ENCODE results near the gene GGTLC2. TPM values are rescaled to one million over a fixed set of nuclear protein-coding genes. Genes with fewer than 3 reads are reported as not detected.

The GGTLC2 gene
- total RNA-seq, 1 experiment from 2014 or later = not detected

- Histone ChIP-seq H4K20me1 (ENCODE audit: insufficient read depth, low read depth, low read length) (peaks cover 4% of the 10 kb centered on the region; the same call in 1 of the 2 replicates), H3K4me1 (ENCODE audit: low read length) (peaks cover 26% of the 10 kb centered on the region), H3K27me3 (ENCODE audit: low read length) (no peaks in the 10 kb centered on the region), H3K36me3 (ENCODE audit: insufficient read depth, low read length) (no peaks in the 10 kb centered on the region), H3K4me3 (ENCODE audit: low read length) (no peak overlapping the region), H3K79me2 (ENCODE audit: low read length) (no peaks in the 10 kb centered on the region), H3K9me3 (ENCODE audit: low read length) (no peaks in the 10 kb centered on the region), H3K9ac (ENCODE audit: low read length) (no peak overlapping the region), H2AFZ (ENCODE audit: low read length) (no peak overlapping the region), H3K4me2 (ENCODE audit: low read depth, low read length, poor library complexity, severe bottlenecking) (no peak overlapping the region), H3K9me2 (replicated peaks; ENCODE audit: insufficient read depth, low read length) (no peaks in the 10 kb centered on the region), H3K27ac (ENCODE audit: low read length) (no peak overlapping the region)
- DNase-seq = no peak
Measured at GRCh38 chr22:22680396-22680795, 36.0 kb downstream of the GGTLC2 start.

DNA sequence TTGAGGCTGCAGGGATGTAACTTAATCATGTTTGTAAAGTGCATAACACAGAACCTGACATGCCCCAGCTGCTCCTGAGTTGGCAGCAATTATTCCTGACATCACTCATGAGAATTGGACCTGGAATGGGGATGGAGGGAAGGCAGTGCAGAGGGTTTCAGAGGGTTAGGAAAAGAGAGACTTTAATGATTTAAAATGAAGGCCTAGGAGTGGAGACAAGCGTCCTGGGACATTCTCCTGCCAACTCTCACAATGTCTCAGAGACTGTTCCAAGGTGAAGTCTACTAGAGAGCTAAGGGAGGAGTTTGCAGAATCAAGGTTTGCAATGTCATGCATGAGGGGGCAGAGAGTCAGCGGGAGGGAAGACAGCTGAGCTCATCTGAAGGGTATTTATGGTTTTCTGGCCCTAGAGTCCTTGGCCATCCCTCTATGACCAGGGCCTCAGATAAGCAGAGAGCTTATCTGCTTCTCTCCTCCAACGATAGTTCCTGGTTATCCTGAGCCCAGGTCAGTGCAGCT lies 36.9 kb downstream of the GGTLC2 start:
- DNase-seq = no peak
- no peaks in the 10 kb centered on the region for H3K9me2 ChIP-seq (replicated peaks; ENCODE audit: insufficient read depth, low read length)

DNA sequence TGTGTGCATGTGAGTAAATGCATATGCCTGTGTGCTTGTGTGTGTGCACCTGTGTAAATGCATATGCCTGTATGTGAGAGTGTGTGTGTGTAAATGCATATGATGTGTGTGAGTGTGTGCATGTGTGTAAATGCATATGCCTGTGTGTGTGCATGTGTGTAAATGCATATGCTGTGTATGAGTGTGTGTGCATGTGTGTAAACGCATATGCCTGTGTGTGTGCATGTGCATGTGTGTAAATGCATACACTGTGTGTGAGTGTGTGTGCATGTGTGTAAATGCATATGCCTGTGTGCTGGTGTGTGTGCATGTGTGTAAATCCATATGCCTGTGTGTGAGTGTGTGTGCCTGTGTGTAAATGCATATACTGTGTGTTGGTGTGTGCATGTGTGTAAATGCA lies 37.8 kb downstream of the GGTLC2 start:
- no peak for DNase-seq
- H4K20me1 ChIP-seq (ENCODE audit: insufficient read depth, low read depth, low read length) = peaks cover 10% of the 10 kb centered on the region; the same call in 1 of the 2 replicates
- no peak overlapping the region for H3K4me3 ChIP-seq (ENCODE audit: low read length)
- H3K27ac ChIP-seq (ENCODE audit: low read length) = no peak overlapping the region
- no peak overlapping the region for H3K4me2 ChIP-seq (ENCODE audit: low read depth, low read length, poor library complexity, severe bottlenecking)
- H3K79me2 ChIP-seq (ENCODE audit: low read length) = no peaks in the 10 kb centered on the region
- no peaks in the 10 kb centered on the region for H3K9me2 ChIP-seq (replicated peaks; ENCODE audit: insufficient read depth, low read length)
- no peaks in the 10 kb centered on the region for H3K36me3 ChIP-seq (ENCODE audit: insufficient read depth, low read length)
- no peak overlapping the region for H3K9ac ChIP-seq (ENCODE audit: low read length)
- no peaks in the 10 kb centered on the region for H3K27me3 ChIP-seq (ENCODE audit: low read length)
- no peaks in the 10 kb centered on the region for H3K9me3 ChIP-seq (ENCODE audit: low read length)
- H3K4me1 ChIP-seq (ENCODE audit: low read length) = peaks cover 44% of the 10 kb centered on the region
- H2AFZ ChIP-seq (ENCODE audit: low read length) = no peak overlapping the region

More for the DNA sequence above, 36.9 kb downstream of the GGTLC2 start:
- no peaks in the 10 kb centered on the region for H3K36me3 ChIP-seq (ENCODE audit: insufficient read depth, low read length)
- no peak overlapping the region for H3K27ac ChIP-seq (ENCODE audit: low read length)
- no peaks in the 10 kb centered on the region for H3K9me3 ChIP-seq (ENCODE audit: low read length)
- H2AFZ ChIP-seq (ENCODE audit: low read length) = no peak overlapping the region
- peaks cover 35% of the 10 kb centered on the region for H3K4me1 ChIP-seq (ENCODE audit: low read length)
- H3K4me2 ChIP-seq (ENCODE audit: low read depth, low read length, poor library complexity, severe bottlenecking) = peak overlapping the region; percentile 29
- peaks cover 4% of the 10 kb centered on the region; the same call in 1 of the 2 replicates for H4K20me1 ChIP-seq (ENCODE audit: insufficient read depth, low read depth, low read length)
- no peak overlapping the region for H3K4me3 ChIP-seq (ENCODE audit: low read length)
- no peaks in the 10 kb centered on the region for H3K79me2 ChIP-seq (ENCODE audit: low read length)
- no peaks in the 10 kb centered on the region for H3K27me3 ChIP-seq (ENCODE audit: low read length)
- H3K9ac ChIP-seq (ENCODE audit: low read length) = no peak overlapping the region; the same call in 1 of the 2 replicates

DNA sequence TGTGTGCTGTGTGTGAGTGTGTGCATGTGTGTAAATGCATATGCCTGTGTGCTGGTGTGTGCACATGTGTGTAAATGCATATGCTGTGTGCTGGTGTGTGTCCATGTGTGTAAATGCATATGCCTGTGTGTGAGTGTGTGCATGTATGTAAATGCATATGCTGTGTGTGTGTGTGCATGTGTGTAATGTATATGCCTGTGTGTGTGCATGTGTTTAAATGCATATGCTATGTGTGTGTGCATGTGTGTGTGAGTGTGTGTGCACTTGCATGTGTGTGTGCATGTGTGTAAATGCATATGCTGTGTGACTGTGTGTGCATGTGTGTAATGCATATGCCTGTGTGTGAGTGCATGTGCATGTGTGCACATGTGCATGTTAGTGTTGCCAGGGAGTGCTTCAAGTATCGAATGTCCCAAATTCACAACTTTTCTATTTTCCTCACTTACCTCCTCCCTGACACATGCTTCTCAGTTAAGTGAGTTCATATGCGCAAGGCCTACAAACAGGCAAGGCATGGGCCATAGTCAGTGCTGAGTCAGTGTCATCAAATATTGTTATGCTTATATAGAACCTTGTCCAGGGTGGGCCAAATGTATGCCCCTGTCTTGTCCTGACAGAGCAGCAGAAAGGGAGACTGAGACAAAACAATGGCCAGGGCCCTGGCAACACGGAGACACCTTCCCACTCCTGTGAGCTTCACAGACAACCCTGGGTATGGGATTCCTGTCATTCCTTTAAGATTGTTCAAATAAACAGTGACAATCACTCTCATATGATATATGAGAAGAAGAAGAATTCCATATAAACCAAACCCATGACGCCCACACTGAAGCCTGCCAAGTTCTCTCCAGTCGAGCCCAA lies 38.6 kb downstream of the GGTLC2 start:
- no peaks in the 10 kb centered on the region for H3K9me2 ChIP-seq (replicated peaks; ENCODE audit: insufficient read depth, low read length)
- no peaks in the 10 kb centered on the region for H3K27me3 ChIP-seq (ENCODE audit: low read length)
- no peaks in the 10 kb centered on the region for H3K79me2 ChIP-seq (ENCODE audit: low read length)
- peaks cover 11% of the 10 kb centered on the region; the same call in 1 of the 2 replicates for H4K20me1 ChIP-seq (ENCODE audit: insufficient read depth, low read depth, low read length)
- no peak for DNase-seq
- H3K4me1 ChIP-seq (ENCODE audit: low read length) = peaks cover 49% of the 10 kb centered on the region
- H3K9me3 ChIP-seq (ENCODE audit: low read length) = no peaks in the 10 kb centered on the region
- H3K27ac ChIP-seq (ENCODE audit: low read length) = no peak overlapping the region
- H3K4me3 ChIP-seq (ENCODE audit: low read length) = no peak overlapping the region
- H2AFZ ChIP-seq (ENCODE audit: low read length) = no peak overlapping the region
- H3K4me2 ChIP-seq (ENCODE audit: low read depth, low read length, poor library complexity, severe bottlenecking) = no peak overlapping the region
- no peaks in the 10 kb centered on the region for H3K36me3 ChIP-seq (ENCODE audit: insufficient read depth, low read length)
- H3K9ac ChIP-seq (ENCODE audit: low read length) = no peak overlapping the region

GRCh38 chr22:22683668-22684361 lies 39.4 kb downstream of the GGTLC2 start:
- DNase-seq = no peak
- no peak overlapping the region for H3K4me3 ChIP-seq (ENCODE audit: low read length)
- no peaks in the 10 kb centered on the region for H3K9me2 ChIP-seq (replicated peaks; ENCODE audit: insufficient read depth, low read length)
- H3K4me1 ChIP-seq (ENCODE audit: low read length) = peaks cover 46% of the 10 kb centered on the region
- no peak overlapping the region for H2AFZ ChIP-seq (ENCODE audit: low read length)
- H3K79me2 ChIP-seq (ENCODE audit: low read length) = no peaks in the 10 kb centered on the region
- no peaks in the 10 kb centered on the region for H3K9me3 ChIP-seq (ENCODE audit: low read length)
- no peak overlapping the region for H3K9ac ChIP-seq (ENCODE audit: low read length)
- H3K36me3 ChIP-seq (ENCODE audit: insufficient read depth, low read length) = no peaks in the 10 kb centered on the region
- H3K27ac ChIP-seq (ENCODE audit: low read length) = no peak overlapping the region
- H3K4me2 ChIP-seq (ENCODE audit: low read depth, low read length, poor library complexity, severe bottlenecking) = no peak overlapping the region
- no peaks in the 10 kb centered on the region for H3K27me3 ChIP-seq (ENCODE audit: low read length)
- H4K20me1 ChIP-seq (ENCODE audit: insufficient read depth, low read depth, low read length) = peaks cover 11% of the 10 kb centered on the region; the same call in 1 of the 2 replicates

GRCh38 chr22:22684580-22685561 lies 40.5 kb downstream of the GGTLC2 start:
- peak; percentile 91 for DNase-seq
- Histone ChIP-seq H3K9me2 (replicated peaks; ENCODE audit: insufficient read depth, low read length) (no peaks in the 10 kb centered on the region), H3K4me3 (ENCODE audit: low read length) (no peak overlapping the region), H3K27ac (ENCODE audit: low read length) (no peak overlapping the region), H3K79me2 (ENCODE audit: low read length) (no peaks in the 10 kb centered on the region), H3K4me2 (ENCODE audit: low read depth, low read length, poor library complexity, severe bottlenecking) (peak overlapping the region; percentile 72), H3K9ac (ENCODE audit: low read length) (no peak overlapping the region; the same call in 1 of the 2 replicates), H3K4me1 (ENCODE audit: low read length) (peaks cover 40% of the 10 kb centered on the region), H2AFZ (ENCODE audit: low read length) (no peak overlapping the region), H4K20me1 (ENCODE audit: insufficient read depth, low read depth, low read length) (peaks cover 11% of the 10 kb centered on the region; the same call in 1 of the 2 replicates), H3K27me3 (ENCODE audit: low read length) (no peaks in the 10 kb centered on the region), H3K9me3 (ENCODE audit: low read length) (no peaks in the 10 kb centered on the region), H3K36me3 (ENCODE audit: insufficient read depth, low read length) (no peaks in the 10 kb centered on the region)

- no peaks in the 10 kb centered on the region for H3K36me3 ChIP-seq (ENCODE audit: insufficient read depth, low read length)
- no peaks in the 10 kb centered on the region for H3K27me3 ChIP-seq (ENCODE audit: low read length)
- peak overlapping the region; percentile 72 for H3K4me2 ChIP-seq (ENCODE audit: low read depth, low read length, poor library complexity, severe bottlenecking)
- no peaks in the 10 kb centered on the region for H3K9me2 ChIP-seq (replicated peaks; ENCODE audit: insufficient read depth, low read length)
- H3K27ac ChIP-seq (ENCODE audit: low read length) = peak overlapping the region; percentile 74; the same call in 1 of the 2 replicates
- no peaks in the 10 kb centered on the region for H3K79me2 ChIP-seq (ENCODE audit: low read length)
- no peak for DNase-seq
- H4K20me1 ChIP-seq (ENCODE audit: insufficient read depth, low read depth, low read length) = peaks cover 11% of the 10 kb centered on the region; the same call in 1 of the 2 replicates
- no peak overlapping the region for H2AFZ ChIP-seq (ENCODE audit: low read length)
- H3K9me3 ChIP-seq (ENCODE audit: low read length) = no peaks in the 10 kb centered on the region
- no peak overlapping the region; the same call in 1 of the 2 replicates for H3K9ac ChIP-seq (ENCODE audit: low read length)
- no peak overlapping the region for H3K4me3 ChIP-seq (ENCODE audit: low read length)
- H3K4me1 ChIP-seq (ENCODE audit: low read length) = peaks cover 40% of the 10 kb centered on the region
Measured at GRCh38 chr22:22685586-22685985, 41.2 kb downstream of the GGTLC2 start.
